Ovary (tissue), 9 donors: ENCODE measurements around the gene HEXIM2. TPM values are rescaled to one million over a fixed set of nuclear protein-coding genes. Genes with fewer than 3 reads are reported as not detected.

ENCODE experiments used
- DNase-seq, 5 donors: peaks; one replicate each; pipeline ENCODE4 v3.0.0-alpha.2; 2019 to 2020
- H3K27ac ChIP-seq, 2 donors: fragments of 200-600 bp; one replicate each; pipeline versions ENCODE4 v1.5.1 to v1.8.0; 2019 to 2022
- H3K27me3 ChIP-seq: fragments of 200-600 bp; one replicate; pipeline ENCODE4 v1.8.0; 2022
- H3K36me3 ChIP-seq: fragments of 200-600 bp; sonication (generic); one replicate; pipeline ENCODE4 v1.5.1; 2019
- H3K4me1 ChIP-seq: one replicate; pipeline ENCODE4 v1.8.1; 2013; ENCODE audit warnings: mild to moderate bottlenecking, moderate library complexity; ENCODE audit not compliant: insufficient read depth
- H3K4me3 ChIP-seq: fragments of 200-600 bp; sonication (generic); one replicate; pipeline ENCODE4 v1.5.1; 2017
- H3K9me3 ChIP-seq, 2 donors: fragments of 200-600 bp in 1 of 2; sonication (generic) in 1 of 2; one replicate each; pipeline versions ENCODE4 v1.5.1 to v1.8.1; 2013 to 2019; ENCODE audit warnings: mild to moderate bottlenecking in 1 of 2, moderate library complexity in 1 of 2
- CTCF ChIP-seq, 3 donors: fragments of 450-650 bp in 2 of 3; fragments of 200-600 bp in 1 of 3; IDR thresholded peaks; one replicate each; pipeline versions ENCODE4 v1.5.1 to v1.8.0; 2016 to 2022; ENCODE audit warnings: antibody characterized with exemption in 3 of 3, mild to moderate bottlenecking in 1 of 3
- EP300 ChIP-seq: sonication (generic); formaldehyde crosslinking; IDR thresholded peaks from one replicate; pipeline ENCODE4 v1.6.1; 2017; ENCODE audit warnings: antibody characterized with exemption
- POLR2A ChIP-seq: fragments of 450-650 bp; IDR thresholded peaks from one replicate; pipeline ENCODE4 v1.6.1; 2017; ENCODE audit warnings: antibody characterized with exemption, mild to moderate bottlenecking, moderate library complexity
- whole genome bisulfite sequencing, 3 donors: extraction: QIAGEN DNeasy Blood & Tissue Kit in 1 of 3; methylation state at CpG; one replicate each; pipeline versions ENCODE4 v1.1.5 to v1.1.7; 2013 to 2017; 5-methylcytosine and 5-hydroxymethylcytosine counted together
- intact Hi-C, 4 donors: fragments of 100-400 bp; cut with DNase I; formaldehyde crosslinking; loops; one replicate each; pipeline versions ENCODE4 v1.11.0 to v1.15.1; 2022 to 2023
- polyA plus RNA-seq, 2 donors: library from polyadenylated mRNA; stranded (reverse); fragments of 200-250 nt in 1 of 2; fragments of 350-450 nt in 1 of 2; fragmentation: Illumina TruSeq in 1 of 2; extraction: RNeasy Lipid Tissue Mini Kit (QIAGEN cat#74804) in 1 of 2; gene quantifications; one replicate each; pipeline ENCODE4 v1.2.3, GENCODE V29; 2013 to 2014
- total RNA-seq, 7 donors: library from RNA; depleted of rRNA in 2 of 7; stranded (reverse); fragments of >200 nt in 2 of 7; fragmentation: NEBNext Ultra II Directional in 3 of 7; extraction: Animal tissue kit (Norgen Biotek cat#: 25700) in 3 of 7; gene quantifications; one replicate each; pipeline versions ENCODE4 v1.1.0 to v1.2.4, GENCODE V29; 2016 to 2023
- donor health status: DM: no; HTN: no; CAD: no; lungs with moderate emphysema.
- donor health status: DM: no; HTN: no; CAD: no.
- donor health status: Bipolar disorder and iron deficiency.
- donor health status: DM: yes; HTN: yes; CAD: no.
- donor health status: DM: no; HTN: no; CAD: no.
- donor health status: DM: yes; HTN: yes; CAD: no.

The HEXIM2 gene
- total and polyA plus RNA-seq, 9 donors: 1.7 to 9.1 (median 5.5) TPM

- peak; percentile 89 to 91 (median 90) for DNase-seq
- TF ChIP-seq EP300: no peak
- peak; percentile 68 to 88 (median 79) for TF ChIP-seq CTCF (IDR thresholded peaks at IDR 0.05)
- peak; percentile 54 for TF ChIP-seq POLR2A
- intact Hi-C loops: loop anchor here in 1 of 4 donors (1.0 kb wide), 1 partner anchor 12 kb away; the partner anchor contains the start of gene HEXIM2
- no peaks in the 10 kb centered on the region for H3K36me3 ChIP-seq
- H3K4me1 ChIP-seq: peaks cover 13% of the 10 kb centered on the region
- H3K4me3 ChIP-seq: peak overlapping the region; percentile 68
- no peaks in the 10 kb centered on the region for H3K27me3 ChIP-seq
- no peaks in the 10 kb centered on the region for H3K9me3 ChIP-seq
- H3K27ac ChIP-seq: peak overlapping the region; percentile 91 to 92
- 0 to 1% (median 1%) methylated on average over 32 of the region's 32 CpGs for WGBS, 3 donors
Observed at GRCh38 chr17:45149037-45149668, 12.5 kb upstream of the HEXIM2 start.

DNA sequence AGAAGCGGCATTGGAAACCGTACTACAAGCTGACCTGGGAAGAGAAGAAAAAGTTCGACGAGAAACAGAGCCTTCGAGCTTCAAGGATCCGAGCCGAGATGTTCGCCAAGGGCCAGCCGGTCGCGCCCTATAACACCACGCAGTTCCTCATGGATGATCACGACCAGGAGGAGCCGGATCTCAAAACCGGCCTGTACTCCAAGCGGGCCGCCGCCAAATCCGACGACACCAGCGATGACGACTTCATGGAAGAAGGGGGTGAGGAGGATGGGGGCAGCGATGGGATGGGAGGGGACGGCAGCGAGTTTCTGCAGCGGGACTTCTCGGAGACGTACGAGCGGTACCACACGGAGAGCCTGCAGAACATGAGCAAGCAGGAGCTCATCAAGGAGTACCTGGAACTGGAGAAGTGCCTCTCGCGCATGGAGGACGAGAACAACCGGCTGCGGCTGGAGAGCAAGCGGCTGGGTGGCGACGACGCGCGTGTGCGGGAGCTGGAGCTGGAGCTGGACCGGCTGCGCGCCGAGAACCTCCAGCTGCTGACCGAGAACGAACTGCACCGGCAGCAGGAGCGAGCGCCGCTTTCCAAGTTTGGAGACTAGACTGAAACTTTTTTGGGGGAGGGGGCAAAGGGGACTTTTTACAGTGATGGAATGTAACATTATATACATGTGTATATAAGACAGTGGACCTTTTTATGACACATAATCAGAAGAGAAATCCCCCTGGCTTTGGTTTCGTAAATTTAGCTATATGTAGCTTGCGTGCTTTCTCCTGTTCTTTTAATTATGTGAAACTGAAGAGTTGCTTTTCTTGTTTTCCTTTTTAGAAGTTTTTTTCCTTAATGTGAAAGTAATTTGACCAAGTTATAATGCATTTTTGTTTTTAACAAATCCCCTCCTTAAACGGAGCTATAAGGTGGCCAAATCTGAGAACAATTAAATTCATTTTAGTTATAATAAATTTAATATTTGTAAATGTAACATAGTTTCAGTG lies 11.7 kb upstream of the HEXIM2 start:
- peak overlapping the region; percentile 91 to 92 for H3K27ac ChIP-seq
- TF ChIP-seq CTCF (IDR thresholded peaks at IDR 0.05) (peak in 1 of 3 donors; percentile 17), EP300 (no peak), POLR2A (no peak)
- H3K4me1 ChIP-seq: peaks cover 10% of the 10 kb centered on the region
- H3K4me3 ChIP-seq: peak overlapping the region; percentile 68
- DNase-seq: peak; percentile 73 to 80 (median 79)
- no peaks in the 10 kb centered on the region for H3K27me3 ChIP-seq
- 0 to 1% (median 0%) methylated on average over 56 of the region's 56 CpGs for WGBS, 3 donors
- no peaks in the 10 kb centered on the region for H3K36me3 ChIP-seq
- no peaks in the 10 kb centered on the region for H3K9me3 ChIP-seq
- intact Hi-C loops: loop anchor here in 1 of 4 donors (1.0 kb wide), 1 partner anchor 11 kb away; the partner anchor contains the start of gene HEXIM2

GRCh38 chr17:45150911-45151809 lies 10.5 kb upstream of the HEXIM2 start:
- H3K4me1 ChIP-seq: peaks cover 8% of the 10 kb centered on the region
- peak overlapping the region in 1 of 2 donors; percentile 44 for H3K27ac ChIP-seq
- TF ChIP-seq CTCF (IDR thresholded peaks at IDR 0.05): no peak
- TF ChIP-seq EP300: no peak
- no peak for TF ChIP-seq POLR2A
- 16 to 17% (median 17%) methylated on average over 8 of the region's 8 CpGs for WGBS, 3 donors
- no peak for DNase-seq
- H3K4me3 ChIP-seq: peak overlapping the region; percentile 68
- no peaks in the 10 kb centered on the region for H3K9me3 ChIP-seq
- intact Hi-C loops: no loop called here
- H3K27me3 ChIP-seq: no peaks in the 10 kb centered on the region
- H3K36me3 ChIP-seq: no peaks in the 10 kb centered on the region

- H3K36me3 ChIP-seq: no peaks in the 10 kb centered on the region
- no peaks in the 10 kb centered on the region for H3K27me3 ChIP-seq
- H3K27ac ChIP-seq: no peak overlapping the region
- WGBS, 3 donors: 90 to 97% (median 94%) methylated on average over 4 of the region's 4 CpGs
- no peak for DNase-seq
- H3K9me3 ChIP-seq: no peaks in the 10 kb centered on the region
- TF ChIP-seq POLR2A: no peak
- TF ChIP-seq CTCF (IDR thresholded peaks at IDR 0.05): no peak
- TF ChIP-seq EP300: no peak
- H3K4me1 ChIP-seq: peaks cover 12% of the 10 kb centered on the region
- no peak overlapping the region for H3K4me3 ChIP-seq
- intact Hi-C loops: no loop called here
Observed at GRCh38 chr17:45155029-45155428, 6.6 kb upstream of the HEXIM2 start.
